ENCODE data around the gene OR2L3. TPM values are rescaled to one million over a fixed set of nuclear protein-coding genes. Genes with fewer than 3 reads are reported as not detected.

OR2L3 gene
- total and polyA plus RNA-seq, 7 donors, result 0.01 to 0.27 TPM; not detected in 5

DNA sequence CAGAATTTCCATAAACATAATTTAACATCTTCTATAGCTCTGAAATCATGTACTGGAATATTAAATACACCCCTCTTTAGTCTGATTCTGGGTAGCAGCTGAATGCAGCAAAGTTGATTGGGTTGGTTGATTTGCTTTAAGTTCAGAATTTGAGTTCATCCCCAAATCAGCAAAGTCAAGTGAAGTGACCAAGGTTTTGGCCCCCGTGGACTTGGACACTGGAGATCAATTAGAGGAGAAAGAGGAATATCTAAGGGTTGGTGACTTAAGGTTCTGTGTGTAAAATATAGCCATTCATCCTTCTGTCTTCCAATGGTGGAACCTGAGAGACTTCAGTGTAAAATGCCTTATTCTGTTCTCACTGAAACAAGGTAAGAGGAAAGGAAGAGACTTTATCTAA lies 48.2 kb downstream of the OR2L3 start, which contains the start of gene OR2L13:
OR2L13 (plus strand) TSS at position 301 of the 400 bp plus-strand sequence. CDS start 4,192 bp downstream, outside the sequence.
- Histone ChIP-seq H3K36me3 (no peaks in the 10 kb centered on the region), H3K4me3 (no peak within 1 kb of the TSS), H3K9me3 (peaks cover 0 to 3% (median 0%) of the 10 kb centered on the region in 4 donors), H3K27me3 (no peaks in the 10 kb centered on the region), H3K4me1 (no peaks in the 10 kb centered on the region), H3K27ac (no peak within 1 kb of the TSS)
- no peak for DNase-seq
- WGBS, 2 donors, result 22 to 69% methylated on average over 1 of the region's 1 CpG
- intact Hi-C loops (cut with DNase I), result no loop called here
- TF ChIP-seq, protein P1, sequence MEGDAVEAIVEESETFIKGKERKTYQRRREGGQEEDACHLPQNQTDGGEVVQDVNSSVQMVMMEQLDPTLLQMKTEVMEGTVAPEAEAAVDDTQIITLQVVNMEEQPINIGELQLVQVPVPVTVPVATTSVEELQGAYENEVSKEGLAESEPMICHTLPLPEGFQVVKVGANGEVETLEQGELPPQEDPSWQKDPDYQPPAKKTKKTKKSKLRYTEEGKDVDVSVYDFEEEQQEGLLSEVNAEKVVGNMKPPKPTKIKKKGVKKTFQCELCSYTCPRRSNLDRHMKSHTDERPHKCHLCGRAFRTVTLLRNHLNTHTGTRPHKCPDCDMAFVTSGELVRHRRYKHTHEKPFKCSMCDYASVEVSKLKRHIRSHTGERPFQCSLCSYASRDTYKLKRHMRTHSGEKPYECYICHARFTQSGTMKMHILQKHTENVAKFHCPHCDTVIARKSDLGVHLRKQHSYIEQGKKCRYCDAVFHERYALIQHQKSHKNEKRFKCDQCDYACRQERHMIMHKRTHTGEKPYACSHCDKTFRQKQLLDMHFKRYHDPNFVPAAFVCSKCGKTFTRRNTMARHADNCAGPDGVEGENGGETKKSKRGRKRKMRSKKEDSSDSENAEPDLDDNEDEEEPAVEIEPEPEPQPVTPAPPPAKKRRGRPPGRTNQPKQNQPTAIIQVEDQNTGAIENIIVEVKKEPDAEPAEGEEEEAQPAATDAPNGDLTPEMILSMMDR (IDR thresholded peaks at IDR 0.05), result no peak
- no peak for TF ChIP-seq POLR2AphosphoS5 (IDR thresholded peaks at IDR 0.05)
- TF ChIP-seq POLR2A (IDR thresholded peaks at IDR 0.05), result no peak
- TF ChIP-seq EP300 (IDR thresholded peaks at IDR 0.05), result no peak

- Histone ChIP-seq H3K4me3 (no peak overlapping the region), H3K9me3 (peaks cover 0 to 3% (median 0%) of the 10 kb centered on the region in 4 donors), H3K27me3 (no peaks in the 10 kb centered on the region), H3K27ac (no peak overlapping the region), H3K4me1 (no peaks in the 10 kb centered on the region), H3K36me3 (no peaks in the 10 kb centered on the region)
- TF ChIP-seq POLR2A (IDR thresholded peaks at IDR 0.05) (no peak), EP300 (IDR thresholded peaks at IDR 0.05) (no peak), POLR2AphosphoS5 (IDR thresholded peaks at IDR 0.05) (no peak)
- TF ChIP-seq, protein P1 (IDR thresholded peaks at IDR 0.05), result no peak
- DNase-seq, result no peak
- intact Hi-C loops (cut with DNase I), result no loop called here
- WGBS, 2 donors, result 74 to 79% methylated on average over 1 of the region's 1 CpG
Measured at GRCh38 chr1:248098529-248098928, 51.9 kb downstream of the OR2L3 start.

DNA sequence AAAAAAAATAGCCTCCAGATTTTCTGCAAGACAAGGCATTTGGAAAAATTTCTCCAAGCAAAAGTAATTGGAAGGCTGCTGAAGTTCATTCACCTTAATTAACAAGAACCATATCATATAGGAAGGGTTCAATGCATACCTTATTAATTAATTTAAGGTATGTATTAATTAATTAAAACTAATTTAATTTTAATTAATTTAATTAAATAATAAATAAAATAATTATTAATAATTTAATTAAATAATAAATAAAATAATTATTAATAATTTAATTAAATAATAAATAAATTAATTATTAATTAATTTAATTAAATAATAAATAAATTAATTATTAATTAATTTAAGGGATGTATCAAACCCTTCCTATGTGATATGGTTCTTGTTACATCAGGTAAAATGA lies 56.2 kb downstream of the OR2L3 start:
- DNase-seq, result no peak
- peaks cover 0 to 5% (median 0%) of the 10 kb centered on the region in 4 donors for H3K9me3 ChIP-seq
- H3K27ac ChIP-seq, result no peak overlapping the region
- no peaks in the 10 kb centered on the region for H3K4me1 ChIP-seq
- no peaks in the 10 kb centered on the region for H3K36me3 ChIP-seq
- TF ChIP-seq, protein P1 (IDR thresholded peaks at IDR 0.05), result no peak
- TF ChIP-seq POLR2A (IDR thresholded peaks at IDR 0.05) (no peak), POLR2AphosphoS5 (IDR thresholded peaks at IDR 0.05) (no peak), EP300 (IDR thresholded peaks at IDR 0.05) (no peak)
- intact Hi-C loops (cut with DNase I), result no loop called here
- H3K27me3 ChIP-seq, result no peaks in the 10 kb centered on the region
- H3K4me3 ChIP-seq, result no peak overlapping the region

DNA sequence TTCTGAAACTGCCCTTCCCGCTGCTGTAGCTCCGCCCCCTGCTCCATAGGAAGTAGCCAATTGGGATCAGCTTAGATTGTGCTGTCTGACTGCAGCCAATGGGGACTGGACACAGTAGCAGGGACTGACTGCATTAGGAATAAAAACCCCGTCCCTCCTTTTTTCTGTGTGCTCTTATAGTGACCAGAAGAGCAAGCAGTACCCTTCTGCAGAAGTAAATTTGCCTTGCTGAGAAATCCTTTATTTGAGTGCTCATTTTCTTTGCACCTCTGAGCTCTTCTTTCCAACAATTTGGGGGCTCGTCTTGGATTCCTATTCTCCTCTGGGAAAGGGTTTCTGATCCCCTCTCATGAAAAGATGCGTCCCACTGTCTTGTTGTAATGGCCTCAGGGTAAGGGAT lies 64.5 kb downstream of the OR2L3 start:
- Histone ChIP-seq H3K27me3 (no peaks in the 10 kb centered on the region), H3K4me3 (no peak overlapping the region), H3K27ac (no peak overlapping the region), H3K9me3 (peaks cover 7 to 18% (median 14%) of the 10 kb centered on the region in 4 donors), H3K36me3 (no peaks in the 10 kb centered on the region), H3K4me1 (no peaks in the 10 kb centered on the region)
- TF ChIP-seq EP300 (IDR thresholded peaks at IDR 0.05) (no peak), POLR2A (IDR thresholded peaks at IDR 0.05) (no peak), POLR2AphosphoS5 (IDR thresholded peaks at IDR 0.05) (no peak)
- TF ChIP-seq, protein P1 (IDR thresholded peaks at IDR 0.05), result no peak
- DNase-seq, result no peak
- intact Hi-C loops (cut with DNase I), result no loop called here
- WGBS, 2 donors, result 68 to 84% methylated on average over 5 of the region's 5 CpGs

Small RNAs within 50 kb of the gene (small RNA-seq; reads per million reads assigned to genes)
- gene RF00019, result 0 reads per million in 3 donors

Other genes starting within 250 kb of the OR2L3 start
- not detected for gene OR14A16, start 222.7 kb upstream of the OR2L3 start, total RNA-seq
- not detected for gene OR14A16, start 222.7 kb upstream of the OR2L3 start, polyA plus RNA-seq
- not detected for gene OR11L1, start 204.9 kb upstream of the OR2L3 start, total RNA-seq
- not detected for gene OR11L1, start 204.9 kb upstream of the OR2L3 start, polyA plus RNA-seq
- 1 to 10 TPM in 2 of 4 donors, under 1 TPM in 2; 0.41 to 2.1 (median 0.99) TPM for gene TRIM58, start 189.6 kb upstream of the OR2L3 start, total RNA-seq
- gene TRIM58, start 189.6 kb upstream of the OR2L3 start, polyA plus RNA-seq, result 1 to 10 TPM in 1 of 3 donors, under 1 TPM in 2; 0.60 to 1.6 (median 0.87) TPM
- 1 to 10 TPM in 1 of 4 donors, under 1 TPM in 2, not detected in 1; 0.36 to 3.0 (median 0.99) TPM for gene OR2W3, start 151.2 kb upstream of the OR2L3 start, total RNA-seq
- under 1 TPM in 1 of 3 donors, not detected in 2; 0.44 TPM for gene OR2W3, start 151.2 kb upstream of the OR2L3 start, polyA plus RNA-seq
- gene OR2T8, start 126.6 kb upstream of the OR2L3 start, total RNA-seq, result not detected
- gene OR2T8, start 126.6 kb upstream of the OR2L3 start, polyA plus RNA-seq, result not detected
- gene OR2AJ1, start 121.9 kb upstream of the OR2L3 start, total RNA-seq, result not detected
- not detected for gene OR2AJ1, start 121.9 kb upstream of the OR2L3 start, polyA plus RNA-seq
- gene OR2L8, start 98.0 kb upstream of the OR2L3 start, total RNA-seq, result not detected
- gene OR2L8, start 98.0 kb upstream of the OR2L3 start, polyA plus RNA-seq, result not detected
- under 1 TPM in 1 of 4 donors, not detected in 3; 0.55 TPM for gene OR2AK2, start 81.6 kb upstream of the OR2L3 start, total RNA-seq
- under 1 TPM in 1 of 3 donors, not detected in 2; 0.07 TPM for gene OR2AK2, start 81.6 kb upstream of the OR2L3 start, polyA plus RNA-seq
- not detected for gene OR2L5, start 33.2 kb upstream of the OR2L3 start, total RNA-seq
- under 1 TPM in 1 of 3 donors, not detected in 2; 0.03 TPM for gene OR2L5, start 33.2 kb upstream of the OR2L3 start, polyA plus RNA-seq
- gene OR2L2, start 16.8 kb upstream of the OR2L3 start, total RNA-seq, result under 1 TPM in 2 of 4 donors, not detected in 2; under 0.01 to 0.81 TPM
- gene OR2L2, start 16.8 kb upstream of the OR2L3 start, polyA plus RNA-seq, result under 1 TPM in 1 of 3 donors, not detected in 2; 0.06 TPM
- not detected for gene OR2L13, start 48.3 kb downstream of the OR2L3 start, total RNA-seq
- gene OR2L13, start 48.3 kb downstream of the OR2L3 start, polyA plus RNA-seq, result under 1 TPM in 1 of 3 donors, not detected in 2; 0.15 TPM
- not detected for gene OR2M5, start 98.3 kb downstream of the OR2L3 start, total RNA-seq
- gene OR2M5, start 98.3 kb downstream of the OR2L3 start, polyA plus RNA-seq, result not detected
- under 1 TPM in 1 of 4 donors, not detected in 3; 0.36 TPM for gene OR2M2, start 128.0 kb downstream of the OR2L3 start, total RNA-seq
- gene OR2M2, start 128.0 kb downstream of the OR2L3 start, polyA plus RNA-seq, result not detected
- not detected for gene OR2M3, start 150.4 kb downstream of the OR2L3 start, total RNA-seq
- gene OR2M3, start 150.4 kb downstream of the OR2L3 start, polyA plus RNA-seq, result not detected
- not detected for gene OR2M4, start 184.6 kb downstream of the OR2L3 start, total RNA-seq
- not detected for gene OR2M4, start 184.6 kb downstream of the OR2L3 start, polyA plus RNA-seq
- gene OR2T33, start 231.1 kb downstream of the OR2L3 start, total RNA-seq, result not detected
- gene OR2T33, start 231.1 kb downstream of the OR2L3 start, polyA plus RNA-seq, result not detected

All from sigmoid colon (tissue), 7 donors.